DMS53 treated with DMSO at 0.1 percent for 48 hours (cell line): ENCODE results near the gene ZMYM1.
"Not testable (repeated sequence)": the region's sequence is repeated elsewhere in the genome, so short reads cannot be mapped to it uniquely, and the experiment has no call there.

Experiments used
- DNase-seq: peaks from one replicate; lab custom pipeline; 2025; ENCODE audit not compliant: unreplicated experiment; lab: John Stamatoyannopoulos, UW

ZMYM1 gene

GRCh38 chr1:35073265-35073811 is 5.8 kb upstream of the ZMYM1 start:
- DNase-seq = no peak

GRCh38 chr1:35076426-35076825 is 2.8 kb upstream of the ZMYM1 start:
- DNase-seq = not testable (repeated sequence)

GRCh38 chr1:35080171-35080854 is 1.1 kb downstream of the ZMYM1 start:
- DNase-seq = no peak

- no peak for DNase-seq
Measured at GRCh38 chr1:35085421-35085820, 6.2 kb downstream of the ZMYM1 start.

- no peak for DNase-seq
Measured at GRCh38 chr1:35097224-35097623, 18.0 kb downstream of the ZMYM1 start.

- no peak for DNase-seq
Measured at GRCh38 chr1:35111106-35111505, 31.9 kb downstream of the ZMYM1 start.

- DNase-seq = no peak
Measured at GRCh38 chr1:35112668-35113067, 33.5 kb downstream of the ZMYM1 start.

GRCh38 chr1:35115459-35116383 is 36.5 kb downstream of the ZMYM1 start:
- no peak for DNase-seq

GRCh38 chr1:35120458-35121133 is 41.4 kb downstream of the ZMYM1 start:
- peak; percentile 32 for DNase-seq

GRCh38 chr1:35122311-35122710 is 43.1 kb downstream of the ZMYM1 start:
- no peak for DNase-seq

- no peak for DNase-seq
Measured at GRCh38 chr1:35126546-35126945, 47.4 kb downstream of the ZMYM1 start.

- no peak for DNase-seq
Measured at GRCh38 chr1:35129080-35129479, 49.9 kb downstream of the ZMYM1 start.

GRCh38 chr1:35136780-35137179 is 57.6 kb downstream of the ZMYM1 start:
- no peak for DNase-seq

GRCh38 chr1:35137590-35137989 is 58.4 kb downstream of the ZMYM1 start:
- DNase-seq = not testable (repeated sequence)

- DNase-seq = not testable (repeated sequence)
Measured at GRCh38 chr1:35142294-35142693, 63.1 kb downstream of the ZMYM1 start.

- not testable (repeated sequence) for DNase-seq
Measured at GRCh38 chr1:35142728-35143127, 63.5 kb downstream of the ZMYM1 start.

- no peak for DNase-seq
Measured at GRCh38 chr1:35143737-35144508, 64.7 kb downstream of the ZMYM1 start.

GRCh38 chr1:35145892-35146549 is 66.8 kb downstream of the ZMYM1 start:
- DNase-seq = not testable (repeated sequence)

- no peak for DNase-seq
Measured at GRCh38 chr1:35151220-35151619, 72.0 kb downstream of the ZMYM1 start.

- DNase-seq = no peak
Measured at GRCh38 chr1:35164893-35165292, 85.7 kb downstream of the ZMYM1 start.
